Embryonic facial prominence (tissue), 1 donor: ENCODE results near the gene STXBP5.

ENCODE experiments used
- DNase-seq: peaks from one replicate; pipeline ENCODE4 v3.0.0-alpha.2; 2016; ENCODE audit errors: extremely low spot score

Gene STXBP5

DNA sequence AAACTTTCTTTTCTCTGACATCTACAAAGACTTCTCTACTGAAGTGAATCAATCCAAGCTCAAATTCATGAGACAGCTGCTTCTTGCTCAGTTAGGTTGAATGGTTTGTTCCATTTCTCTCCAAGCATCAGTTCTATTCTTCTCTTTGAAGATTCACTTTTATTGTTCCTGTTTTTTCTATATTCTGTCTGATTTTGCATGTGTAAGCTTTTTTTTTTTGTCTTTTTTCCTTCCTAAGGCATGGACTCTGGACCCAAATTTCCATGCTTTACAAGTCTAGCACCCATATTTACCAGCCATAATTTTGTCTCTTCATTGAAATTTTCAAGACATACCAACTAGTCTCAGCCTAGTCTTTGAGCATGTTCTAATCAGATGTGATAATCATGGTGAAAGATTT lies 25.9 kb upstream of the STXBP5 start:
- DNase-seq, result no peak

- DNase-seq, result no peak
These were observed 24.4 kb upstream of the STXBP5 start for GRCh38 chr6:147179809-147180208.

DNA sequence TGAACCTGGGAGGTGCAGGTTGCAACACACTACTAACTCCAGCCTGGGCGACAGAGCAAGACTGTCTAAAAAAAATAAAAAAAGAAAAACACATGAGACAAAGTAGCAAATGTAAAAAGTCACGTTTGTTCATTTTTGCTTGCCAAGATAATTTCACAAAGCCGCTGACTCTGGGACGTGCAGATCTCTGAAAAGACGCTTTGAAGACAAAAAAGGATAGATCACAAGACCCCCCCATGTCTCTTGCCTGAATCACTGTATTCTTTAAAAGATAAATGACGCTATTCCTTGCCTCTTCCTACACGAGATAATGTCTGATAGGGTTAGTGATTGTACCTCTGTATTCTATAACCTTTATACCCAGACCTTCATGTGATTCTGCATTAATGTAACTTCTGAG lies 23.3 kb upstream of the STXBP5 start:
- no peak for DNase-seq

DNA sequence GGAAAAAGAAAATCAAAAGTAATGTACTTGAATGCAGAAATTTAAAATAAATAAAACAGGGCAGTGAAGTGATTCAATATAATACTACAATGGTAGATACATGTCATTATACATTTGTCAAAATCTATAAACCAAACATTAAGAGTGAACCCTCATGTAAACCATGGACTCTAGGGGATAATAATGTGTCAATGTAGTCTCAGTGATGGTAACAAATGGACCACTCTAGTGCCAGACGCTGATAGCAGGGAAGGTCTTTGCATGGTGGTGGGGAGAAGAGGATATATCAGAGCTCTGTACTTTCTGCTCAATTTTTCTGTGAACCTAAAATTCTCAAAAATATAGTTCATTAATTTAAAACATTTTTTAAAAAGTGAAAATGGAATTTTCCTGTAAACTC lies 19.8 kb upstream of the STXBP5 start:
- no peak for DNase-seq

DNA sequence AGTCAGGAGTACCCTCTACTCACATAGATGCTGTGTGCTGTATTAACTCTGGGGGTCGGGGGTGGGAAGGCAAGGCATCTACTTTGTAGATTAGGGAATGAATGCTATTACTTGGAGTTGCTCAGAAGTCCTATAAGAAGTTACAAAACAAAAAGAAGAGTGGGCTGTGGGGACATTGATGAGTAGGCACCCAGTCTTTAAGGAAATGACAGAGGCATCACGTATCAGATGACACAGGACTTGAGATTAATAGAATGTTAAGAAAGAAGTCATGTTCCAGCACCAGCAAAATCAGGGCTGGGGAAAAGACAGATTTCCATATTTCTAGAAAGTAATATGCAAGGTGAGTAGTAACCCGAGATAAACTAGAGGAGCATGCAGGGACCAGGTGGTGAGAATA lies 19.0 kb upstream of the STXBP5 start:
- no peak for DNase-seq

GRCh38 chr6:147190556-147190955 lies 13.7 kb upstream of the STXBP5 start:
- no peak for DNase-seq

GRCh38 chr6:147192278-147192911 lies 11.8 kb upstream of the STXBP5 start:
- no peak for DNase-seq

DNA sequence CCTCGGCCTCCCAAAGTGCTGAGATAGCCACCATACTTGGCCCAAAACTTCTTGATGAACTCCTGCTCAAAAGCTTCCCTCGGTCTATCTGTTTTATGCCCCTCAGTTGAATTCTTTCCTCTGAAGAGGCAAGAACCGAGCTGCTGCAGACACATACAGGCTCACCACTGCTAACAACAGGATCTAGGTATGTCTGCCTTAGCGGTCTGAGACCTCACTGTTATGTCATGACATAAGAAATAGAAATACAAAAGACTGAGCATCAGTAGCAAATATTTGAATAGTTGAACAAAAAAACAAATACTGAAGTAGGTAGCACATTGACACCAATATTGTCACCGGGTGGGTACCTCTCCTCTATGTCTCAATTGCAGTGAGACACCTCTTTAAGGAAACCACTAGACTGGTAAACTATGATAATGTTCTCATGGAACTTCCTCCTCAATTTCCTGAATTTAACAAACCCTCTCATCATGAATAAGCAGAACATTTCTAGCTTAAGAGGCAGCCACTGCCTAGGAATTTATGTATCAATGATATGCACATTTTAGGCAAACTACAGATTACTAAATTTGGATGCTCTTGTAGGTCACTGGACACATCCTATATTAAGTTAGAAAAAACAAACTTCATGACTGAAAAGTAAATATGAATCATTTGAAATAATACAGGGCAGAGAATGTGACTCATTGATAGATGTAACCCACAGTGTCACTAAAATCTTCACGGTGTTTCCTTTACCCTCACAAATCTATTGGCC lies 9.4 kb upstream of the STXBP5 start:
- DNase-seq, result no peak

GRCh38 chr6:147195510-147195909 lies 8.7 kb upstream of the STXBP5 start:
- DNase-seq, result no peak

GRCh38 chr6:147195987-147196386 lies 8.2 kb upstream of the STXBP5 start:
- DNase-seq, result no peak

DNA sequence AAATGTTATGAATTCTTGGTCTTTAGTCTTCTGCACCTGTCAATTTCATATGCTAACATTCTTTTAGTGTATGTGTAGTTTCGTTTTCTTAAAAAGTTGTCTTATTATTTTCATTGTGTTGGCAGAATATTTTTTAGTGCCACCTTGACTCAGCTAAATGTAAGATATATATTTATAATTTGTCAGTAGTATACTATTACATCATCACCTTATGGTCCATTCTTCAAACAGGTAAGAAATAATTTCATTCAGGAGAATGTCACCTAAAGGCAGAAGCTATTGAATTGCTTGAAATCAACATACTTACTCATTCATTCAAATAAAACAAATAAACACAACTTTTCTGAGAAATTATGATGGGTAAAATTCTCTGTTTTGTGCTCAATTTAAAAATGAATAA lies 3.5 kb upstream of the STXBP5 start:
- no peak for DNase-seq

DNA sequence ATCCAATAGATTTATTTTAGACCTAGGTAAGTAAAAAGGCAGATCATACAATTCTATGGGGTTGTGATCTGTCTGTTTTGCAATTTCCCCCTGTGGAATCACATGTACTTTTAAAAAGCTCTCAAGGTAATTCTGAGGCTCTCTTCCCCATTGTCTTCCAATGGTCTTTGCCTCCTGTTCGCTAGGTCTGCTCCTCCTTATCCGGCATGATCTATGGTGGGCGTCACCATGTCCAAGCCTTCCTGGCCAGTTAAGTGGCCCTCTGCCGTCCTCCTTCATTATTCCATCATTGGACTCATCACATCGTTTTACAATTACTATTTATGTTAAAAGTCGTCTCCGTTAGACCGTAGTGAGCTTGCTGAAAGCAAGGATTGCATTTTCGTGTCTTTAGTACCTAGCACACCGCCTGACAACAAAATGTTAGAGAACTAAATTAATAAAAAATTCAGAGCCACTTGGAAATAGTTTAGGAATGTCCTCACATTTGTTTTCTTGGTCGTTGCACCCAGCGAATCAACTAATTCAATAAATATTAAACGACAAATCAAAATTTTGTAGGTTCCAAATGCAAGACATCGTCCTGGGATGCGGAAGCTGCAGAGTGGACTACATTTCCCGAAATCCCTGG lies 2.2 kb upstream of the STXBP5 start:
- no peak for DNase-seq

DNA sequence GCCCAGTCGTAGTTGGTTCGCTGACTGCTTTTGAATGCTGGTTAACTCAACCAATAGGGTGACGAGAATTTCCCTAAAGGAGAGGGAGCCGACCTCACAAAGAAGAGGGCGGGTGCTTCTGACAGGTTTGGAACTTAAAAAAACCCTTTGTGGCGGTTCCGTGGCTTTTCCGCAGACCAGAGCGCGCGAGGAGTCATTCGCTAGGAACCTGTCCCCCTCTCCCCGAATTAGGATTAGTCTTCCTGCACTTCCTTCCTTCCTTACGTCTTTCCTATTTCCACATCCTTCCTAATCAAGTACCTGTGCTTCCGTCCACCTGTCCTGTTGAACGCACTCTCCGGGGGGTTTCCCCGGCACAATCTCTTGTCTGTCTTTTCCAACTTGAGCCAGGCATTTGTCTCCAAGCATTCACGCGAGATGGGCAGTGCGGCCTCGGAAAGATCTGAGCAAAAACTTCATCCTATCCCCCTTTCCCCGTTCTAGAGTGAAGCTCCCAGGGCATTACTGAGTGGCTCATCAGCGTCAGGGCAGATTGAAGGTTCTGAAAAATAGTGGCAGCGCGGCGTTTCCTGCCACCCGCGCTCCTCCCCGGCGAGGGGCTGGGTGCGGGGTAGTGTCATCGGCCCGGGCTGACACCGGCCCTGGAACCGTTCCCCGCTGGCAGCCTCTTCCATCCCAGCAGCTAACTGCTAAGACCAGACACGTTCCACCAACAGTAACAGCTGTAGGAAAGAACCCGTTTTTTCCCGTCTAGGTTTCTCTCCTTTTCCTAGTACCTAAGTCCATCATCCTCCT lies 1.5 kb upstream of the STXBP5 start:
- DNase-seq, result peak; percentile 94

DNA sequence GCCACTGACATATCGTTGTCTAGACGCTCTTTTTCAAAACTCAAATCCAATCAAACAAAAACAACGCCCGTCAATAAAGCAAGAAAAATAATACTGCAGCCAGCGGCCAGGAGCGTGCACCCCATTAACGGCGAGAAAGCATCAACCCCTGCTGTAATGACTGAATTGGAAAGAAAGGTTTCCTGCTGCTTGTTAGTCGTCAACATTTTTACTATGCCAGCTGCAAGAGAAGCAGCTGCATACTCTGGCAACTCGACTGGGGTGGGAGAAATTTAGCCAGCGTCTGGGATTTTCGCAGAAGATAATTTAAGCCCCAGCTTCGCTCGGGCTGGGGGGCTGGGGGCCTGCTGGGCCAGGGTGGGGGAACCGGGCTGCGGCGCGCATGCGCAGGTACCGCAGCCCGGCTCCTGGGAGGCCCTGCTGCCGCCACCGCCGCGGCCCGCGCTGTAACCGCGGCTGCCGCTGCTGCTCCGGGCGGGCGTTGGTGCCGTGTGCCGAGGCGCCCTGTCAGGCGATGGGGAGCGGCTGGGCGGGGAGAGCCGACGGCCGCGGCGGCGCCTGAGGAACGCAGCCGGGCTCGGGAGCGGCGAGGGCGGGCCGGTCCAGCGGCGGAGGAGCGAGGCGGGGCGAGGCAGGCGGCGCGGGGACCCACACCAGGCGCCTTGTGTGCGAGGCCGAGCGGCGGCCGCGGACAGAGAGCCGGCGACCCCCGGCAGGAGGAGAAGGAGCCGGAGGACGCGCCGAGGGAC lies 732 bp upstream of the STXBP5 start:
- DNase-seq, result peak; percentile 36

DNA sequence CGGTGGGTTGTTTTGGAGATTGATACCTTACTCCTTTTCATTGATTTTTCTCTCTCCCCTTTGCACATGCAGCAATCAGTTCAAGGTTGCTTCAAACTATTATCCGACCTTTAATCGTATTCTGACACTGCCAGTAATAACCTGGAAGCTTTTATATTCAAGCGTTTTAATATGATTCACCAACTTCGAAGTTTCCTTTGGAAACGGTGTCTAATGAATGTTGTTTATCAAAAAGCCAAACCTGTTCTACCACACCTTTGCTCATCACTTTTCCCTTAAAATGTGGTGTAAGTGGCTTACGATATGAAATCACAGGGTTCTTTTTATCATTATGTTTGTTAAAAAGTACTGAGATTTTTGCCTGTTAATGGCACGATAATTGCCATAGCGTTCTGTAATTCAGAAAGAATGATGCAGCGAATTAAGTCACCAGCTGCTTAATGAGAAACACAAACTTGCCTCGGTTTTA lies 660 bp downstream of the STXBP5 start:
- no peak for DNase-seq

- DNase-seq, result no peak
These were observed 1.7 kb downstream of the STXBP5 start for GRCh38 chr6:147205690-147206600.

DNA sequence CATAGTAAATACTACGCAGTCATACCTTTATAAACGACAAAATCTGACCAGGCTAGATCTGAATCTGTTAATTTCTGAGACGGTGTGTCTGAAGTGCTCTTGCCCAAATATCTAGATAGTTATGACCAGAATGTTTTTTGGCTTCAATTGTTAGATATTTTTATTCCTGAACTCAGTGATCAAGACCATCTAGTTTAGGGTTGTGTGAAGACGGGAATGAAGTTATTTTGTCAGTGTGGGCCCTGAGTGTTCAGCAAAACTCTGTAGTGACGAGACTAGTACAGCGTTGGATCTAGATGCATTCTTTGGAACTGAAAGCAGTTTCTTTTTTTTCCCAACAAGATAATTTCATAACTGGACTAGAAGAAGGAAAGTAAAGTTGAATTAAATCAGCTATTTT lies 3.1 kb downstream of the STXBP5 start:
- no peak for DNase-seq

DNA sequence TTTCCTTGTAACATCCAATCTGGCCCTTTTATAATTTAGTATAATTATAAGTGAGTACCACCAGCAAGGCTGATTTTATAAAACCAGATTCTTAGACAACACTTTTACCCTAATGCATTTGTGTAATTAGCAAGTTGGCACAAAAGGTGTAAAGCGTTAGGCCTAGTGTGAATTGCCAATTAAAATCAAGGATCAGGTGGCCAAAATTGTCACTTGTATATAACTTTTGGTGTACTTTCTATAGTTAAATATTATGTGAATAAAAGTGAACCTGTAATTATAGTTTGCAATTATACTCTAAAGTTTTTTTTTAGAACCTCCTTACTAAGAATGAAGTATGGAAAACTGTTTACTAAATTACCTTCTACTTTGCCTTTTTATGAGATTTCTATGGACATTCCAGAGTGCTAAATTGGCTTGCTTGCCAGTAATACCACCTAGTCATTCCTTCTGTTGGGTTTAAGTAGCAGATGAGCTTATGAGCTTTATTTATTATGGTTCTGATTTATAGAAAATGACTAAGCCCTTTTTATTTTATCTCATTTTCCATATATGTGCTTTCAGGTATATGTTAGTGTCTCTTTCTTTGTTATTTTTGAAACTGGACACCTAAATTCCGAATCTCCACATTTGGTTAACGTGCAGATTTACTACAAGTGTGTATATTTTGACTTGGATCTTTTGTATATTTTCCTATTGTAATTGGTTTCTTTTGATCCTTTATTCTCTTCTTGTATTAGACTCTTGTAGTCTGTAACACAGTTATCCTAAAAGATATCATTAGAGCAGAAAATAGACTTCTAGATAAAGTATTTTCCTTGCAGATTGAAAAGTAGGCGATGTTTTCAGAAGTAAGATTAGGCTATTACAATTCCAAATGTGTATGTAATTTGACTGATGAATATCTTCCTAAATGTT lies 3.9 kb downstream of the STXBP5 start:
- DNase-seq, result no peak

GRCh38 chr6:147209762-147210449 lies 5.7 kb downstream of the STXBP5 start:
- DNase-seq, result no peak
